Choroid plexus epithelial cell (primary cell): ENCODE results near the gene CPNE5.

Experiments used
- DNase-seq: peaks from one replicate; pipeline ENCODE4 v3.0.0-alpha.2; 2010; ENCODE audit warnings: low read depth
- H3K4me3 ChIP-seq: 2 replicates; pipeline ENCODE4 v1.5.1; 2011; ENCODE audit warnings: low read depth, mild to moderate bottlenecking, control low read depth, low read length, moderate library complexity
- TF ChIP-seq, protein P1 (sequence below): conservative IDR thresholded peaks from 2 replicates; pipeline ENCODE4 v1.5.1; 2011; ENCODE audit warnings: low read depth, mild to moderate bottlenecking, control low read depth, inconsistent platforms, low read length, moderate library complexity

CPNE5 gene

DNA sequence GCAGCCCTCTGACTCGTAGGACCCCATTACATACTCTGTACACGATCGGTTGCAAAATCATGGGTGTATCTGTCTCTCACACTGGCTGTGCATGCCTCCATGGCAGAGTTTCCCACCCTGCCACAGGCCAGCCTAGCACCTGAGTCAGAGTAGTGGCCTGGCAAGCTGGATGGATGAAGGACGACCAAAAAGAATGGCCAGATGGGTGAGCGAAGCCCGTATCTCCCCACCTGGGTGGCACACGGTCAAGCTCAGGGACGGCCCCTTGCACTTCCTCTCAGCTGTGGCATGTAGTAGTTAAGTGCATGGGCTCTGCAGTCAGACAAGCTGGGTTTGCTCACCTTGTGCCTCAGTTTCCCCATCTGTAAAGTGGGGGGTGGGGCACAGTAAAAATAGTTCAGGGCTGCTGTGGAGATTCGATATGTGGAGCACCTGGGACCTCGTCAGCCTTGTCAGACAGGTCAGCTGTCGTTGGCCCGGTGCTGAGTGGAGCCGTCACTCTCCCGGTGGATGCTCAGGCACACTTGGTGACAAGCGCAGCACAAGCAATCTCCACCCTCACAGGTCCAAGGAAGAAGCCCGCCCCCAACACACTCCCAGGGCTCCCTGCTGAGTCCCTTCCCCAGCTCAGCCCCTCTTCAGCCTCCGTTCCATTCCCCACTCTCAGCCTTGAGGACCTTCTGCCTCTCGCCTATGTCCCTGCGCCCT lies 12.6 kb downstream of the CPNE5 start:
- TF ChIP-seq, protein P1, sequence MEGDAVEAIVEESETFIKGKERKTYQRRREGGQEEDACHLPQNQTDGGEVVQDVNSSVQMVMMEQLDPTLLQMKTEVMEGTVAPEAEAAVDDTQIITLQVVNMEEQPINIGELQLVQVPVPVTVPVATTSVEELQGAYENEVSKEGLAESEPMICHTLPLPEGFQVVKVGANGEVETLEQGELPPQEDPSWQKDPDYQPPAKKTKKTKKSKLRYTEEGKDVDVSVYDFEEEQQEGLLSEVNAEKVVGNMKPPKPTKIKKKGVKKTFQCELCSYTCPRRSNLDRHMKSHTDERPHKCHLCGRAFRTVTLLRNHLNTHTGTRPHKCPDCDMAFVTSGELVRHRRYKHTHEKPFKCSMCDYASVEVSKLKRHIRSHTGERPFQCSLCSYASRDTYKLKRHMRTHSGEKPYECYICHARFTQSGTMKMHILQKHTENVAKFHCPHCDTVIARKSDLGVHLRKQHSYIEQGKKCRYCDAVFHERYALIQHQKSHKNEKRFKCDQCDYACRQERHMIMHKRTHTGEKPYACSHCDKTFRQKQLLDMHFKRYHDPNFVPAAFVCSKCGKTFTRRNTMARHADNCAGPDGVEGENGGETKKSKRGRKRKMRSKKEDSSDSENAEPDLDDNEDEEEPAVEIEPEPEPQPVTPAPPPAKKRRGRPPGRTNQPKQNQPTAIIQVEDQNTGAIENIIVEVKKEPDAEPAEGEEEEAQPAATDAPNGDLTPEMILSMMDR, result no peak
- no peak for DNase-seq
- no peak overlapping the region for H3K4me3 ChIP-seq

DNA sequence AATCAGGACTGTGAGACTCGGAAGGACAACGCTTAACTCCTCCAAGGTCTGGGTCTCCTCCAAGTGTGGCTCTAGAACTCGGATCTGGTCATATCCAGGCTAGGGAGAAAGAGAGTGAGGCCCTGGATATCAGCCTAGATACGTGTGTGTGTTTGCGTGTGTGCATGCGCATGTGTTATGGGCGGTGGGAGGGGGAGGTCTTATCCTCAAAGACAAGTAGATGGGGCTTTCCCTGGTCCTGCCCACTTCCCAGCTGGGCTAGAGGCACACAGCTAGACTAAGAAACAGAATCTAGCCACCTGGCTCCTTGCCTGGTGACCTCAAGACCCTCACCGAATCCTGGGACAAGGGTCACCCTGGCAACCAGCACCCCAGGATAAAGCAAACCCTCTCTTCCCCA lies 13.2 kb downstream of the CPNE5 start:
- TF ChIP-seq, protein P1, result no peak

DNA sequence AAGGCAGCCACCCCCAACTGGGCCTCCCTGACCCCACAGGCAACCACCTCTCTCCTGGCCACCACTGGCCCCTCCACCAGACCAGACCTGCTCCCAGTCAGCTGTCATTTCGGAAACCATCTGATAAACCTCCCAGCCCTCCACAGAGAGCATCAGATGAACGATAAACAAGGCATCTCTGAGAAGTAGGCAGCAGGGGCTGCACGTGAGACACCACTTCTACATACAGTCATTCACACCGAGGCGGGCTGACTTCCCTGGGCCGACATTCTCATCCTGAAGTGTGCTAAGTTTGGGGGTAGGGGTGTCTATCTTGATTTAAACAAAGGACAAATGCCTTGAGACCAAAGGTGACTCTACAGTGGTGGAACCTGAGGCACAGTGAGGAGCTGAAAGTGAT lies 13.8 kb downstream of the CPNE5 start:
- H3K4me3 ChIP-seq, result no peak overlapping the region
- no peak for DNase-seq
- TF ChIP-seq, protein P1, result no peak

More for the DNA sequence above, 13.2 kb downstream of the CPNE5 start:
- DNase-seq, result no peak
- no peak overlapping the region for H3K4me3 ChIP-seq

DNA sequence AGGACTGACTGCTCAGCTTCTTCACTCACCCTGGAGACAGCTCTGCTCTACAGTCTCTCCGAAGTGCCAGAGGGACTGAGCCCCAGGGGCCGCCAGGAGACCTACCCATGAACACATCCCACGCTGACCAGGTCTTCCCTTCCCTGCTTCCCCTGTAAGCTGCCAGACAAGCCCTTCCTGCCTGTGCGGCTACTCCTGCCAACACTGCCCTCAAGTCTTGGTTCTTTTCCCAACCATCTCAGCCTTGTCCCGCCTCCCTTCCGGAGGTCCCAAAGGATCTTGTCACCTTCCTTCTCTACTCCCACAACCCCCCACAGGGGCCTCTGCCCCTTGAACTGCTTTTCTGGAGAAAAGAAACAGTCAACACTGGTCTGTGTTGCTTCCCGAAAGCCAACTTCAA lies 15.0 kb downstream of the CPNE5 start:
- TF ChIP-seq, protein P1, result no peak
- DNase-seq, result no peak
- H3K4me3 ChIP-seq, result no peak overlapping the region

DNA sequence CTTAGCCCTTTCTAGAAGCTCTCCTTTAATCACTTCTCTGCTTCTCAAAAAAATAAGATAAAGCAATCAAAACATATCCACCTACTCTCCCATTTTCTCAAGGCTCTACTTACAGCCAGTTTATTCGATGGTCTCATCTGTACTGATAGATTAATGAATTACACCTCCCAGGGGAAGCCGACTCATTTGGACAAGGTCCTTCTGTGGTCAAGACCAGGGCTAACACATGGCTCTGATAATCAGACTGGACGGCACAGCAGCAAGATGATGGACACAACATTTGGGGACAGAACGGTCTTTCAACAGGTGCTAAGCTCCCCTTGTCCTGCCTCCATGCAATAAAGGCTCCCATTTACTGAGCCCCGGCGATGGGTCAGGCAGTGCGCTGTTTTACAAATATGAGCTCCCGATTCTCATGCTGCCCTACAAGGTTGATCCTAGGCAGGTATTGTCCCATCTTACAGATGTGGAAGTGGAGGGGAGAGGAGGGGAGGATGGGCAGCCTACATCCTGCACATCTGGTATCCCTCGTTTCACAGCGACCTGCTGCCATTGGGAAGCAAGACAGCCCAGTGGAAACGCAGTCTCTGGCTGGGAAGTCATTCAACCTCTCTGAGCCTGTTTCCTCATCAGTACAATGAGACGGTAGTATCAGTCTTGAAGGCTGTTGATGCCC lies 15.7 kb downstream of the CPNE5 start:
- no peak for DNase-seq
- TF ChIP-seq, protein P1, result no peak
- no peak overlapping the region for H3K4me3 ChIP-seq

DNA sequence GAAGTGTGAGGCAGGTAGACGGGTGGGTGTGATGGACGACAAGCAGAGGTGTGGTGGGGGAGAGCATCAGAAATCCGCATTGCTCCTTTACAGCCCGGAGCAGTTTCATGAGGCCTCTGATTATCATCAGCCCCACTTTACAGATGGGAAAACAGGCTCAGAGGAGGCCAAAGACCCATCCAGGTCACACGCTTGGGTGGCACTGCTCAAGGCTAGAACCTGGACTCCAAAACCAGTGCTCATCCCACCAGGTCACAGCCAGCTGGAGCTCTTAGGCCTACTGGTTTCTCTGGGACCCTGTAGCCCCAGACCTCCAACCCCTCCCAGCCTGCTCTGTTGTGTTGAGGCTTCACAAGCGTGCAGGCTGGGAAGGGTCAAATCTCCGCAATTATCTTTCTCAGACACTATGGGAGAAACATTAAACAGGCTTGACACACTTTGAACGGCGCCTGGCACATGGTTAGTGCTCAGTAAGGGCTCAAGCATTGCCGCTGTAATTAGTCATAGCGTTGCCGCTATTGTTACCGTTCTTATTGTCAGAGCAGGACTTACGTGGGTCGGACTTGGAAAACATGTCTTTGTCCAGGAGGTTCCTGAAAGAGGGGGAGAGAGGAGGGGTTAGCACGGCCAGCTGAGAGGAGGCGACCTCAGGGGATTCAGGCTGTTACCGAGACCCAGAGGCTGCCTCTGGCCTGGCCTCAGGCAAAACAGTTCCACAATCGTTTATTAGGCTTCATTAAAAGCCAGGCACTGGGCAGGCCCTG lies 16.6 kb downstream of the CPNE5 start:
- TF ChIP-seq, protein P1, result no peak
- H3K4me3 ChIP-seq, result no peak overlapping the region
- DNase-seq, result no peak
